Stimulated activated naive CD8-positive, alpha-beta T cell treated with anti-CD3 and anti-CD28 coated beads, Interleukin-15, amount 100 ng/mL, for 72 hours (primary cell): Measurements from ENCODE around the gene DNAH17.

Experiments used
- ATAC-seq: fragments of 150-1000 bp; cut with Tn5 transposase; 2 replicates; pipeline ENCODE4 v1.10.0; 2021; ENCODE audit warnings: mild to moderate bottlenecking, moderate library complexity
- DNase-seq, 2 donors: peaks; one replicate each; pipeline ENCODE4 v3.0.0; 2021 to 2022
- H3K27ac Mint-ChIP-seq, 2 donors: one replicate each; pipeline ENCODE4 v1.8.0; 2022; ENCODE audit warnings: mild to moderate bottlenecking in 2 of 2, mixed read lengths in 2 of 2, moderate library complexity in 2 of 2
- H3K27me3 Mint-ChIP-seq: one replicate; pipeline ENCODE4 v1.8.0; 2022; ENCODE audit warnings: mixed read lengths
- H3K4me1 Mint-ChIP-seq: one replicate; pipeline ENCODE4 v1.8.0; 2022; ENCODE audit warnings: mild to moderate bottlenecking, mixed read lengths
- H3K4me3 Mint-ChIP-seq, 2 donors: one replicate each; pipeline ENCODE4 v1.8.0; 2022; ENCODE audit warnings: mild to moderate bottlenecking in 2 of 2, mixed read lengths in 2 of 2, moderate library complexity in 1 of 2
- H3K9me3 Mint-ChIP-seq, 2 donors: one replicate each; pipeline ENCODE4 v1.8.0; 2022; ENCODE audit warnings: mixed read lengths in 2 of 2

The DNAH17 gene

DNA sequence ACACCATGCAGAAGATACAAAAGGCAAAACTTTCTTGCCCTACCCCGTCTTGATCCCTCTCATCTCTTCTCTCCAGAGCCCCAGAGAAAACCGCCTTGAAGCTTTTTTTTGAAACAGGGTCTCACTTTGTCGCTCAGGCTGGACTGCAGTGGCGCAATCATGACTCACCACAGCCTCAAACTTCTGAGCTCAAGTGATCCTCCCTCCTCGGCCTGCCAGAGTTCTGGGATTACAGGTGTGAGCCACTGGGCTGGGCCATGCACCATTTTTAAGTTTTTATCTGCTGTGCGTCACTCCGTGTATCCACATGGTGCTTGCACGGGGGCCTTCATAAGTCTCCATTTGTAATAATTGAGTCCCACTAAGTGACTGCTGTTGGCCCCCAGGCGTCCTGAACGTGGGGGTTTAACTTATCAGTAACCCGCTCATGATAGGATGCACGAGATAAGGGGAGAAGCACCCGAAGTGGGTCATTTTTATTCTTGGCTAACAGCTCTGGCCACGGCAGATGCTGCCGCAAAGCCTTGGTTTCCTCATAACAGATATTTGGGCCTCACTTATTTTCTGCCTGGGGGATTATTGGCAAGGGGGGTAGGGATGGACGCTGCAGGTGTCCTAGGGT, 8.6 kb downstream of the DNAH17 start:
- Mint-ChIP-seq H3K4me3 (no peak overlapping the region), H3K4me1 (no peaks in the 10 kb centered on the region), H3K9me3 (no peaks in the 10 kb centered on the region), H3K27ac (no peak overlapping the region), H3K27me3 (peaks cover 8% of the 10 kb centered on the region)
- ATAC-seq (no peak), DNase-seq (no peak)

- DNase-seq (no peak), ATAC-seq (no peak)
- H3K4me1 Mint-ChIP-seq = no peaks in the 10 kb centered on the region
- H3K4me3 Mint-ChIP-seq = no peak overlapping the region
- peaks cover 8% of the 10 kb centered on the region for H3K27me3 Mint-ChIP-seq
- H3K9me3 Mint-ChIP-seq = no peaks in the 10 kb centered on the region
- H3K27ac Mint-ChIP-seq = no peak overlapping the region
Measured at GRCh38 chr17:78567991-78568390, 9.2 kb downstream of the DNAH17 start.

GRCh38 chr17:78566947-78567346, 10.2 kb downstream of the DNAH17 start:
- peaks cover 8% of the 10 kb centered on the region for H3K27me3 Mint-ChIP-seq
- no peak for ATAC-seq
- DNase-seq = no peak
- no peaks in the 10 kb centered on the region for H3K9me3 Mint-ChIP-seq
- H3K27ac Mint-ChIP-seq = peak overlapping the region in 1 of 2 donors; percentile 67
- H3K4me3 Mint-ChIP-seq = no peak overlapping the region
- no peaks in the 10 kb centered on the region for H3K4me1 Mint-ChIP-seq

GRCh38 chr17:78563189-78564145, 13.7 kb downstream of the DNAH17 start:
- no peak overlapping the region for H3K27ac Mint-ChIP-seq
- no peaks in the 10 kb centered on the region for H3K27me3 Mint-ChIP-seq
- no peaks in the 10 kb centered on the region for H3K9me3 Mint-ChIP-seq
- no peaks in the 10 kb centered on the region for H3K4me1 Mint-ChIP-seq
- ATAC-seq = no peak
- no peak for DNase-seq
- no peak overlapping the region for H3K4me3 Mint-ChIP-seq

GRCh38 chr17:78562734-78563133, 14.5 kb downstream of the DNAH17 start:
- Mint-ChIP-seq H3K4me3 (no peak overlapping the region), H3K27me3 (no peaks in the 10 kb centered on the region), H3K4me1 (no peaks in the 10 kb centered on the region), H3K27ac (peak overlapping the region in 1 of 2 donors; percentile 45), H3K9me3 (no peaks in the 10 kb centered on the region)
- ATAC-seq (no peak), DNase-seq (no peak)

DNA sequence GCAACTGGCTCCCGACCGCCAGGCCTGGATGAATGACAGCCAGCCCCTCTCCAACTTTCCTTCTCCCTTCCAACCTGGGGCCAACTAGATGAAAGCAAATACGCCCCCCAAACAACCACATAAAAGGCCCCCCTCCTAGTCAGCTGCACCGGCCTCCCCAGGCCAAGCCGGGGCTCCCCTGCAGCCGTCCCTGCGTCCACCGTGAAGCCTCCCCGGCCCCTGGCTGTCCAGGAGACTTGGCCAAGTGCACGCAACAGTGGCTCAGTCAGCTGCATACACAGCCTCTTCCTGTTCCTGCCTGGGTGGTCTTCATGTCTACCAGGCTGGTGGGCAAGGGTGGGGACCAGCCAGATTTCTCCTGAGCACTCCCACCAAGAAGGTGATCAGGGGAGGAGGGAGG, 16.0 kb downstream of the DNAH17 start:
- no peak overlapping the region for H3K4me3 Mint-ChIP-seq
- no peaks in the 10 kb centered on the region for H3K9me3 Mint-ChIP-seq
- H3K27me3 Mint-ChIP-seq = no peaks in the 10 kb centered on the region
- ATAC-seq = no peak
- DNase-seq = no peak
- H3K4me1 Mint-ChIP-seq = no peaks in the 10 kb centered on the region
- H3K27ac Mint-ChIP-seq = no peak overlapping the region

- no peaks in the 10 kb centered on the region for H3K4me1 Mint-ChIP-seq
- H3K9me3 Mint-ChIP-seq = no peaks in the 10 kb centered on the region
- DNase-seq (no peak), ATAC-seq (no peak)
- H3K27ac Mint-ChIP-seq = no peak overlapping the region
- no peaks in the 10 kb centered on the region for H3K27me3 Mint-ChIP-seq
- H3K4me3 Mint-ChIP-seq = no peak overlapping the region
Measured at GRCh38 chr17:78560731-78561130, 16.5 kb downstream of the DNAH17 start.

DNA sequence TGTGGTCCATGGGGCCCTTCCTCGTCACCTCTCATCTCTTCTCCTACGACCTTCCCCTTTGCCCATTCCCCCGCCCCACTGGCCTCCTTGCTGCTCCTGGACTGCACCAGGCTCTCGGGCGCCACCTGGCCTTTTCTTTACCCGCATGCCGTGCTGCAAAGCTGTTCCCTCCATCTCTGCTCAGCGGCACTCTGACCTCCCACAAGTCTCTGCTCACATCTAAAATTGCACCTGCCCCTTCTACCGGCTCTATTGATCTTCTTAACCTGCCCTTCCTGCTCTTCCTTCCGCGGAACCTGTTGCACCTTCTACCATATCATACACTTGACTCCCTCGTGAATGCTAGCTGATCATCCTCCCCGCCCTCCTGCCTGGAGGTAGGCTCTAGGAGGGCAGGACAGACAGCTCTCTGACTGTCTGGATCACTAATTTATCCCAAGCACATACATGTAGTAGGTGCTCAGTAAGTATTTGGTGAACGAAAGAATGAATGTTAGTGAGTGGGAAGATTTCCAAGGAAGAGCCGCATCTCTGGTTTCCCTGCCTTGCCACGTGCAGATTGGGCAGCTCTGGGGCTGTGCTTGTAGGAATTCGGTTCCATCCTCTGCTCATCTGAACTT, 17.3 kb downstream of the DNAH17 start:
- Mint-ChIP-seq H3K4me1 (no peaks in the 10 kb centered on the region), H3K9me3 (no peaks in the 10 kb centered on the region), H3K27me3 (no peaks in the 10 kb centered on the region), H3K4me3 (no peak overlapping the region), H3K27ac (no peak overlapping the region)
- DNase-seq (no peak), ATAC-seq (no peak)

GRCh38 chr17:78558989-78559388, 18.2 kb downstream of the DNAH17 start:
- H3K27me3 Mint-ChIP-seq = no peaks in the 10 kb centered on the region
- no peak overlapping the region for H3K4me3 Mint-ChIP-seq
- H3K27ac Mint-ChIP-seq = no peak overlapping the region
- DNase-seq = no peak
- no peak for ATAC-seq
- no peaks in the 10 kb centered on the region for H3K4me1 Mint-ChIP-seq
- no peaks in the 10 kb centered on the region for H3K9me3 Mint-ChIP-seq

DNA sequence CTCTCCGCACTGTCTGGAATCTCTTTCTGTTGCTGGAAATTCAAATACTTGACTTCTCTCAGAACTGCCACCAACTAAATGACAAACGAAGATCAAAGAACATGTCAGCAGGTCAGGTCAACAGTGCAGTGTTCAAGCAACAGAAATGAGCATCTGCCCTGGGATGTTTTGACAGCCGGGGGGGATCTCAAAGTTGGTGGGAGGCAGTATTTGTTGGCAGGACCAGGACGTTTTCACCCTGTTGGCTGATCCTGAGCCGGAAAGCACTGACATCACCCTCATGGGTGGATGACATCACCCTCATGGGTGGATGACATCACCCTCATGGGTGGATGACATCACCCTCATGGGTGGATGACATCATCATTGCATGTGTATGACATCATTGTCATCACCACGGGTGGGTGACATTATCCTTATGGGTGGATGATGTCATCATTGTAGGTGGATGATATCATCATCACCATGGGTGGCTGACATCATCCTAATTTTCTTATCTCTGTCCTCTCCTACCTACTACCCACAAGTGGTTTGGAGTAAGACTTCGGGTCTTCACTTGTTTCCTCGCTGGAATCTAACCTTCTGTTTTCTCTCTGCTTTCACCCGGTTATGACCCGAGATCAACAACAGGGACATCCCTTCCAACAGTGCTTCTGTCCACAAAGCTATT, 18.9 kb downstream of the DNAH17 start:
- no peaks in the 10 kb centered on the region for H3K9me3 Mint-ChIP-seq
- H3K4me3 Mint-ChIP-seq = no peak overlapping the region
- H3K4me1 Mint-ChIP-seq = no peaks in the 10 kb centered on the region
- DNase-seq (peak; percentile 15 to 52), ATAC-seq (peak; percentile 45)
- H3K27ac Mint-ChIP-seq = no peak overlapping the region
- no peaks in the 10 kb centered on the region for H3K27me3 Mint-ChIP-seq

GRCh38 chr17:78557598-78558039, 19.6 kb downstream of the DNAH17 start:
- ATAC-seq (no peak), DNase-seq (no peak)
- Mint-ChIP-seq H3K27ac (no peak overlapping the region), H3K4me3 (no peak overlapping the region), H3K4me1 (no peaks in the 10 kb centered on the region), H3K27me3 (no peaks in the 10 kb centered on the region), H3K9me3 (no peaks in the 10 kb centered on the region)

- H3K27ac Mint-ChIP-seq = no peak overlapping the region
- ATAC-seq (no peak), DNase-seq (no peak)
- H3K4me3 Mint-ChIP-seq = no peak overlapping the region
- H3K9me3 Mint-ChIP-seq = no peaks in the 10 kb centered on the region
- no peaks in the 10 kb centered on the region for H3K4me1 Mint-ChIP-seq
- H3K27me3 Mint-ChIP-seq = no peaks in the 10 kb centered on the region
Measured at GRCh38 chr17:78556812-78557211, 20.4 kb downstream of the DNAH17 start.

- Mint-ChIP-seq H3K4me3 (no peak overlapping the region), H3K27me3 (no peaks in the 10 kb centered on the region), H3K9me3 (no peaks in the 10 kb centered on the region), H3K4me1 (no peaks in the 10 kb centered on the region), H3K27ac (no peak overlapping the region)
- no peak for ATAC-seq
- DNase-seq = no peak
Measured at GRCh38 chr17:78555746-78556401, 21.3 kb downstream of the DNAH17 start.

DNA sequence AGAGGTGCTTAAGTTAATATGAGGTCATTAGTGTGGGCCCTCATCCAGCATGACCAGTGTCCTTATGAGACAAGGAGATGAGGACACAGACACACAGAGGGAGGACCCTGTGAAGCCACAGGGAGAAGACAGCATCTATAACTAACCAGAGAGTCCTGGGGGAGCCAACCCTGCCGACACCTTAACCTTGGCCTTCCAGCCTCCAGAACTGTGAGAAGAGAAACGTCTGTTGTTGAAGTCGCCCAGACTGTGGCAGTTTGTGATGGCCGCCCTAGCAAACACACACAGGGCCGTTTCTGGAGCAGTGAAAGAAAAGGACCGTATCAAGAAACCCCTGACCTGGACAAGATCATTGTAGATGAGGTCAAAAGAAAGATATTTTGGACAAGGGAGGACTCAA, 26.7 kb downstream of the DNAH17 start:
- H3K9me3 Mint-ChIP-seq = no peaks in the 10 kb centered on the region
- H3K4me3 Mint-ChIP-seq = no peak overlapping the region
- ATAC-seq (no peak), DNase-seq (no peak)
- H3K27me3 Mint-ChIP-seq = no peaks in the 10 kb centered on the region
- no peak overlapping the region for H3K27ac Mint-ChIP-seq
- H3K4me1 Mint-ChIP-seq = no peaks in the 10 kb centered on the region

- H3K27me3 Mint-ChIP-seq = no peaks in the 10 kb centered on the region
- no peaks in the 10 kb centered on the region for H3K9me3 Mint-ChIP-seq
- ATAC-seq (no peak), DNase-seq (no peak)
- no peak overlapping the region for H3K4me3 Mint-ChIP-seq
- H3K4me1 Mint-ChIP-seq = no peaks in the 10 kb centered on the region
- peak overlapping the region in 1 of 2 donors; percentile 22 for H3K27ac Mint-ChIP-seq
Measured at GRCh38 chr17:78548725-78549124, 28.5 kb downstream of the DNAH17 start.
